ENCODE results near the gene CACNA1C. TPM values are rescaled to one million over a fixed set of nuclear protein-coding genes. Genes with fewer than 3 reads are reported as not detected.

Gene CACNA1C
- total RNA-seq, 1 donor from 2014 or later: 1.3 TPM

GRCh38 chr12:2234646-2235350, 182.0 kb downstream of the CACNA1C start:
- H3K27me3 ChIP-seq (ENCODE audit: control insufficient read depth, insufficient read depth, low read length): peaks cover 7% of the 10 kb centered on the region
- H3K36me3 ChIP-seq (ENCODE audit: control insufficient read depth, insufficient read depth, low read length): no peaks in the 10 kb centered on the region
- no peak overlapping the region for H3K4me3 ChIP-seq (ENCODE audit: low read depth, low read length)
- TF ChIP-seq CTCF (IDR thresholded peaks at IDR 0.05; ENCODE audit: insufficient read depth, low read length, poor library complexity, severe bottlenecking): no peak
- DNase-seq (ENCODE audit: low read depth): no peak

- TF ChIP-seq CTCF (IDR thresholded peaks at IDR 0.05; ENCODE audit: insufficient read depth, low read length, poor library complexity, severe bottlenecking): no peak
- DNase-seq (ENCODE audit: low read depth): no peak
- Histone ChIP-seq H3K27me3 (ENCODE audit: control insufficient read depth, insufficient read depth, low read length) (peaks cover 7% of the 10 kb centered on the region), H3K4me3 (ENCODE audit: low read depth, low read length) (no peak overlapping the region), H3K36me3 (ENCODE audit: control insufficient read depth, insufficient read depth, low read length) (no peaks in the 10 kb centered on the region)
These were observed 183.9 kb downstream of the CACNA1C start for GRCh38 chr12:2236506-2237294.

- DNase-seq (ENCODE audit: low read depth): no peak
- Histone ChIP-seq H3K27me3 (ENCODE audit: control insufficient read depth, insufficient read depth, low read length) (peaks cover 7% of the 10 kb centered on the region), H3K4me3 (ENCODE audit: low read depth, low read length) (no peak overlapping the region), H3K36me3 (ENCODE audit: control insufficient read depth, insufficient read depth, low read length) (no peaks in the 10 kb centered on the region)
- no peak for TF ChIP-seq CTCF (IDR thresholded peaks at IDR 0.05; ENCODE audit: insufficient read depth, low read length, poor library complexity, severe bottlenecking)
These were observed 185.3 kb downstream of the CACNA1C start for GRCh38 chr12:2238111-2238510.

- H3K4me3 ChIP-seq (ENCODE audit: low read depth, low read length): no peak overlapping the region
- no peaks in the 10 kb centered on the region for H3K36me3 ChIP-seq (ENCODE audit: control insufficient read depth, insufficient read depth, low read length)
- peaks cover 7% of the 10 kb centered on the region for H3K27me3 ChIP-seq (ENCODE audit: control insufficient read depth, insufficient read depth, low read length)
- DNase-seq (ENCODE audit: low read depth): no peak
- TF ChIP-seq CTCF (IDR thresholded peaks at IDR 0.05; ENCODE audit: insufficient read depth, low read length, poor library complexity, severe bottlenecking): no peak
These were observed 186.6 kb downstream of the CACNA1C start for GRCh38 chr12:2239381-2239871.

- DNase-seq (ENCODE audit: low read depth): no peak
- peaks cover 7% of the 10 kb centered on the region for H3K27me3 ChIP-seq (ENCODE audit: control insufficient read depth, insufficient read depth, low read length)
- H3K4me3 ChIP-seq (ENCODE audit: low read depth, low read length): no peak overlapping the region
- TF ChIP-seq CTCF (IDR thresholded peaks at IDR 0.05; ENCODE audit: insufficient read depth, low read length, poor library complexity, severe bottlenecking): no peak
- H3K36me3 ChIP-seq (ENCODE audit: control insufficient read depth, insufficient read depth, low read length): no peaks in the 10 kb centered on the region
These were observed 187.6 kb downstream of the CACNA1C start for GRCh38 chr12:2240390-2240789.

Measured in kidney epithelial cell (primary cell).